GM13976 (cell line): ENCODE data around the gene SYT9.
"Not testable (repeated sequence)": the region's sequence is repeated elsewhere in the genome, so short reads cannot be mapped to it uniquely, and the experiment has no call there.

Experiments
- DNase-seq: peaks from one replicate; pipeline ENCODE4 v3.0.0; 2012; ENCODE audit warnings: low spot score
- in situ Hi-C: fragments of 300-500 bp; cut with MboI; formaldehyde crosslinking; loops from one replicate; pipeline ENCODE4 v1.12.0; 2022; ENCODE audit warnings: low sequenced_read_pairs, mixed read lengths, inconsistent platforms; ENCODE audit not compliant: unreplicated experiment
- TF ChIP-seq, protein P1 (sequence below): IDR thresholded peaks from 2 replicates; pipeline ENCODE4 v1.5.1; 2012; ENCODE audit warnings: borderline replicate concordance, mild to moderate bottlenecking; ENCODE audit not compliant: insufficient read depth; ENCODE audit errors: extremely low read depth, missing control alignments, control extremely low read depth

SYT9 gene

DNA sequence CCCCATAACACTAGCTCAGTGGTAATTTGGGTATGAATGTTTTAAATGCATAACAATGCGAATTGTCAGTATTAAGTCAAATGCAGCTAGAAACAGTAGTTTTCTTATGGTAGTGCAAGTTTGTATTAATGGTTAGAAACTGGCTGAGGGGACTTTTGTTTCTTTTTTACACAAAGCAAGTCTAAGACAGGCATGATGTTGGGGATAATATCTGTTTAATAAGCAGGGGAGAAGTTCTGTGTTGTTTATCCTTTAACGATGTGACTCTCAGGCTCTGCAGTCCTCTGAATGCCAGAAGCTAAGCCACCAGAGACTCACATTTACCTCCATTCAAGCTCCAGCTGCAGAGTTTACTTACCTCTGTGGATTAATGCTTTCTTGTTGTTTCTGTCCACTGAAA lies 67.8 kb downstream of the SYT9 start:
- in situ Hi-C loops: no loop called here
- TF ChIP-seq, protein P1, sequence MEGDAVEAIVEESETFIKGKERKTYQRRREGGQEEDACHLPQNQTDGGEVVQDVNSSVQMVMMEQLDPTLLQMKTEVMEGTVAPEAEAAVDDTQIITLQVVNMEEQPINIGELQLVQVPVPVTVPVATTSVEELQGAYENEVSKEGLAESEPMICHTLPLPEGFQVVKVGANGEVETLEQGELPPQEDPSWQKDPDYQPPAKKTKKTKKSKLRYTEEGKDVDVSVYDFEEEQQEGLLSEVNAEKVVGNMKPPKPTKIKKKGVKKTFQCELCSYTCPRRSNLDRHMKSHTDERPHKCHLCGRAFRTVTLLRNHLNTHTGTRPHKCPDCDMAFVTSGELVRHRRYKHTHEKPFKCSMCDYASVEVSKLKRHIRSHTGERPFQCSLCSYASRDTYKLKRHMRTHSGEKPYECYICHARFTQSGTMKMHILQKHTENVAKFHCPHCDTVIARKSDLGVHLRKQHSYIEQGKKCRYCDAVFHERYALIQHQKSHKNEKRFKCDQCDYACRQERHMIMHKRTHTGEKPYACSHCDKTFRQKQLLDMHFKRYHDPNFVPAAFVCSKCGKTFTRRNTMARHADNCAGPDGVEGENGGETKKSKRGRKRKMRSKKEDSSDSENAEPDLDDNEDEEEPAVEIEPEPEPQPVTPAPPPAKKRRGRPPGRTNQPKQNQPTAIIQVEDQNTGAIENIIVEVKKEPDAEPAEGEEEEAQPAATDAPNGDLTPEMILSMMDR: no peak
- DNase-seq: no peak

DNA sequence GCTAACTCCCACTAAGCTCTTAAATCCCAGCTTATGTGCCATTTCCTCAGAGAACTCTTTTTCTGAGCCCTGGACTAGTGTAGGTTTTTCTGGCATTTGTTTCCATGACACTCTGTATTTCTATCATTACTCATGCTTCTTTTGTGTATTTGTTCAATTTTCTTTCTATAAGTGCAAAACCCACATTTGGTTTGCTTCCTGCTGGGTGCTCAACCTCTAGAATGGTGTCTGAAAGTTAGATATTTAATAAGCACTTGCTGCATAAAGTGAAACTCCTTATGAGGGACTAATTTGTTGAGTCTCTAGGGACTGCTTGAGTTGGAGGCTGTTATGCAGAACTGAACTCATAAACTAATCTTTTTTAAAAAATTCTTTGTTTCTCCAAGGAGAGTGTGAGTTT lies 68.6 kb downstream of the SYT9 start:
- TF ChIP-seq, protein P1: no peak
- in situ Hi-C loops: no loop called here
- DNase-seq: no peak

DNA sequence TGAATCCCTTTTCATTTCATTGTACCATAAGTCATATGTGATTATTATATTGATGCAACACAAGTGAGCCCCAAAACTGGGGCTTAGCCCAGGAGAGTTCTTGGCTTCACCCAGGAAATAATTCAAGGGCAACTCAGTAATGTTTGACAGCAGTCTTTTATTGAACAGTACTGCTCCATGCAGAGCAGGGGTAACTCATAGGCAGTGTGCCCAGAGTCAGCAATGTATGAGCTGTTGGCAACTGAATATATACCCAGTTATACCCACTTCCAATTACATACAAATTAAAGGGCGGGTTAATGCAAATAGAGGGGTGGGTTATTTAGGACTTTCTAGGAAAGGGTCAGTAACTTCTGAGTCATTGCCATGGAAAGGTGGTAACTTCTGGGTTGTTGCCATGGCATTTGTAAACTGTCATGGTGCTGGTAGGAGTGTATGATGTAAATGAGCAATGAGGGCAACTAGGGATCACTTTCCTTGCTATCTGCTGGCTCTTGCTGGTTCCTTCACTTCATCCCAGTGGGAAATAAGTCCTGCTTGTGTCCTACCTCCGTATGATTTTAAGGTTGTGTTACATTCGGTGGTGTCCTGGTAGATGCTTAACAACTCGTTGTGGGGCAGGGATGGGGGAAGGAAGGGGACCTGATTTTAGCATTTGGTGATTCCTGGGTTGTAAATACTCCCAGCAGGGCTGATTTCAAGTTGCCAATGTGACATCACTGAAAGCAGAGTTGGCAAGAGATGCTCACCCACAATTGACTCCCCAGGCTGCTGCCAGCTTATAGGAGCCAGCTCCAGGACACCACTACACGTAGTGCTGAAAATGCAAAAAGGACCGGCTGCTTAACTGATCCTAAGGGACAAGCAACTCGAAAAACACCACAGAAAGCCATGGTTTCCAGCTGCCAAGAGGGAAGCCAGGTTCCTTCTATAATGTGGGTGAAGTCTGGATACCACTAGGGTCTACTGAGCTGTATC lies 70.1 kb downstream of the SYT9 start:
- TF ChIP-seq, protein P1: no peak
- no peak for DNase-seq
- in situ Hi-C loops: no loop called here

DNA sequence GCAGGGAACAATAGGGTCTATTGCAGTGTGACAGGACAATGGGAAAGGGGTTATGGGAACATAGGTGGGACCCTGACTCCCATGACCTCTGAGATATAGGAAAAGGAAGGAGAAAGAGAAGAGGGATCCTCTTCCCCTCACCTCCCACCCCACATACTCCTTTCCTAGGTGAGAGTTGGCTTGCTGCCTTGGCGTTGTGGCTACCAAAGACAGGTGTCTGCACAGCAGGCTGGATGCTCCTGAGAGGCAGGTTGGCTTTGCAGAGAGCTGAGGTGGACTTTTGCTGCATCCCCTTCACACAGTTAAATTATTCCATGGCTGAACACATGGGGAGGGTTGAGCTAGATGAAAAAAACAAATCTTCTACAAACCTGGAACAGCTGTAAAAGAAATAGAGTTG lies 80.7 kb downstream of the SYT9 start:
- TF ChIP-seq, protein P1: no peak
- DNase-seq: no peak
- in situ Hi-C loops: no loop called here

DNA sequence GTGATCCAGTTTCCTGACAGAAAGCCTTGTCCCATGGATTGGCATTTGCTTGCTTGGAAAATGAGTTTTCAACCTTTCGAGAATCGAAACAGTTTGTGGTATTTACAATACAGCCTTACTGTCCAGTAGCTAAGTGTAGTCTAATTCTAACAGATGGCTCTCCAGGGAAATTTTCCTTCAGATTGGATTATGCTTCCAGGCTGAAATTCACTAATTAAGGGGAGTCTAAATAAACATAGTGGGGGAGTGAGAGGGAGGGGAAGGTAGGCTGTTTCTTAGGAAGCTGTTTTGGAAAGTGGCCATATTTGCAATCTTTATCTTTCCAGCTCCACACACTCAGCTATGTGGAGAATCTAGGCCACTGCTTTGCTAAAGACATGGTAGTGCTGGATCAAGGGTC lies 81.3 kb downstream of the SYT9 start:
- in situ Hi-C loops: no loop called here
- DNase-seq: no peak
- TF ChIP-seq, protein P1: no peak

DNA sequence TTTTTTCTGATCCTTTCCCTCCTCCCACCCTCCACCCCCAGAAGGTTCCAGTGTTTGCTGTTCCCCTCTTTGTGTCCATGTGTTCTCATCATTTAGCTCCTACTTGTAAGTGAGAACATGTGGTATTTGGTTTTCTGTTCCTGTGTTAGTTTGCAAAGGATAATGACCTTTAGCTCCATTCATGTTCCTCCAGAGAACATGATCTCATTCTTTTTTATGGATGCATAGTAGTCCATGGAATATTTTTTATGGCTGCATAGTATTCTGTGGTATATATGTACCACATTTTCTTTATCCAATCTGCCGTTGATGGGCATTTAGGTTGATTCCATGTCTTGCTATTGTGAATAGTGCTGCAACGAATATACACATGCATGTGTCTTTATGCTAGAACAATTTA lies 83.7 kb downstream of the SYT9 start:
- in situ Hi-C loops, DNase-seq: not testable (repeated sequence)

DNA sequence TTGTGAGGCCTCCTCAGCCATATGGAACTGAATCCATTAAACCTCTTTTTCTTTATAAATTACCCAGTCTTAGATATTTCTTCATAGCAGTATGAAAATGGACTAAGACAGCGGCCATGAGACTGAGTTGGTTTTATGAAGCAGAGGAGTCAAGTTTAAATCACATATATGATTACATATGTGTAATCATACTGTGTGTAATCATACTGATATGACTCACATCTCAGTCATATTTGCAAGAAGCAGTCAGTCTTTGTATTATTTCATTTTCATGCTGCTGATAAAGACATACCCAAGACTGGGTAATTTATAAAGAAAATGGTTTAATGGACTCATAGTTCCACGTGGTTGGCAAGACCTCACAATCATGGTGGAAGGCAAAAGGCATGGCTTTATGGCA lies 89.8 kb downstream of the SYT9 start:
- DNase-seq: no peak
- in situ Hi-C loops: no loop called here
- TF ChIP-seq, protein P1: no peak
